ENCODE results near the gene MED25. TPM values are rescaled to one million over a fixed set of nuclear protein-coding genes. Genes with fewer than 3 reads are reported as not detected.

Gene MED25
- polyA plus RNA-seq, 4 donors, result 26.7 to 58.7 (median 41.2) TPM

GRCh38 chr19:49856574-49857021 is 38.5 kb downstream of the MED25 start:
- H3K36me3 ChIP-seq (ENCODE audit: control insufficient read depth in 3 of 3, insufficient read depth in 2 of 3, low read depth in 1 of 3, low read length in 3 of 3), result peaks cover 4 to 81% (median 16%) of the 10 kb centered on the region in 3 donors
- no peak for DNase-seq
- no peak for FAIRE-seq

GRCh38 chr19:49857061-49857837 is 39.2 kb downstream of the MED25 start:
- Histone ChIP-seq H3K27me3 (ENCODE audit: control insufficient read depth in 3 of 3, insufficient read depth in 3 of 3, low read length in 3 of 3) (no peaks in the 10 kb centered on the region), H3K27ac (ENCODE audit: low read depth in 1 of 3, low read length in 2 of 3) (no peak overlapping the region), H3K36me3 (ENCODE audit: control insufficient read depth in 3 of 3, insufficient read depth in 2 of 3, low read depth in 1 of 3, low read length in 3 of 3) (peaks cover 7 to 88% (median 18%) of the 10 kb centered on the region in 3 donors), H3K9me3 (ENCODE audit: control insufficient read depth in 2 of 2, insufficient read depth in 1 of 2, low read depth in 1 of 2, low read length in 1 of 2) (no peaks in the 10 kb centered on the region), H3K4me1 (ENCODE audit: control insufficient read depth in 3 of 3, insufficient read depth in 2 of 3, low read depth in 1 of 3, low read length in 2 of 3) (peaks cover 0 to 19% (median 0%) of the 10 kb centered on the region in 3 donors), H3K4me3 (ENCODE audit: low read depth in 1 of 3, low read length in 3 of 3) (no peak overlapping the region)
- WGBS, 3 donors, result 91 to 92% (median 91%) methylated on average over 25 to 26 of the region's 26 CpGs
- DNase-seq (no peak), FAIRE-seq (no peak)

More at GRCh38 chr19:49856574-49857021, 38.5 kb downstream of the MED25 start:
- Histone ChIP-seq H3K27me3 (ENCODE audit: control insufficient read depth in 3 of 3, insufficient read depth in 3 of 3, low read length in 3 of 3) (no peaks in the 10 kb centered on the region), H3K27ac (ENCODE audit: low read depth in 1 of 3, low read length in 2 of 3) (no peak overlapping the region), H3K9me3 (ENCODE audit: control insufficient read depth in 2 of 2, insufficient read depth in 1 of 2, low read depth in 1 of 2, low read length in 1 of 2) (no peaks in the 10 kb centered on the region), H3K4me3 (ENCODE audit: low read depth in 1 of 3, low read length in 3 of 3) (no peak overlapping the region), H3K4me1 (ENCODE audit: control insufficient read depth in 3 of 3, insufficient read depth in 2 of 3, low read depth in 1 of 3, low read length in 2 of 3) (peaks cover 0 to 23% (median 0%) of the 10 kb centered on the region in 3 donors)
- 90 to 92% (median 91%) methylated on average over 16 to 18 of the region's 18 CpGs for WGBS, 3 donors

DNA sequence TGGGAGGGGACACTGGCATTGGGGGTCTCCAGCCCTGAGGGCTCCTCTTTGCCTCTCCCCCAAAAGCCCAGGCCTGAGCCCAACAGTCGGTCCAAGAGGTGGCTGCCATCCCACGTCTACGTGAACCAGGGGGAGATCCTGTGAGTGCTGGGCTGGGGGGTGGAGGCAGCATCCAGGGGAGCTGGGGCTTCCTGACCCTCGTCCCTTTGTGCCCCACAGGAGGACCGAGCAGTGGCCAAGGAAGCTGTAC is 39.7 kb downstream of the MED25 start:
- FAIRE-seq, result no peak
- no peaks in the 10 kb centered on the region for H3K27me3 ChIP-seq (ENCODE audit: control insufficient read depth in 3 of 3, insufficient read depth in 3 of 3, low read length in 3 of 3)
- no peak for DNase-seq

DNA sequence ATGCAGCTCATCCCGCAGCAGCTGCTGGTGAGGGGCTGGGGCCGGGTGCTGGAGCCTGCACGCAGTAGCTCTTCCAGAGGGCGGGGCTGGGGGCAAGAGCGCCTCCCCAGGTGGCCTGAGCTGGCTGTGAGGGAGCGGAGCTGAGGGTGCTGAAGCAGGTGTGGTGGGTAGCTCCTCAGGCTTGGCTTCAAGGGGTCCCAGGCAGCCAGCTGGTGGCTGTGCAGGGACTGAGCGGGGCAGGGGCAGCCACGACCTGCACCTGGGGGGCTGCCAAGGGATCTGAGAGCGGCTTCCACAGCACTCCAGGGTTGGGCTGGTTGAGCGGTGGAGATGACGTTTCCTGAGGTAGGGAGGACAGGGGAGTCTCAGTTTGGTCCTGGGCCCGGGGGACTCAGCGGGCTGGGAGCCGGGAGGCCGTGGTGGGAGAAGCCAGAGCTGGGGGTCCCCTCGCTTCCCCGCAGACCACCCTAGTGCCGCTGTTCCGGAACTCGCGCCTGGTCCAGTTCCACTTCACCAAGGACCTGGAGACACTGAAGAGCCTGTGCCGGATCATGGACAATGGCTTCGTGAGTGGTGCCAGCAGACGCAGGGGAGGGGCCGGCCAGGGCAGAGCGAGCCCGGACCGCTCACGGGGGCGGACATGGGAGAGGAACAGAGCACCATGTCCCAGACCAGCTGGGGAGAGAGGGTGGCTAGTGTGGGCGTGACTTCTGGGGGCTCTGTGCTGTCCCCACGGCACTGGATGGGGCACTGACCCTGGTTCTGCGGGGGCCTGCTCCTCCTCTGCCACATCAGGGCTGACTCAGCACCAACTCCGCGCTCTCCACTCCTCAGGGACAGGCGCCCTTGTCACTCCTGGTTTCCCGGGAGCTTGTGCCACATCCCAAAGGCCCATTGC is 40.2 kb downstream of the MED25 start:
- WGBS, 3 donors, result 87 to 90% (median 89%) methylated on average over 28 to 37 of the region's 37 CpGs
- H3K27ac ChIP-seq (ENCODE audit: low read depth in 1 of 3, low read length in 2 of 3), result no peak overlapping the region
- peaks cover 7 to 96% (median 21%) of the 10 kb centered on the region in 3 donors for H3K36me3 ChIP-seq (ENCODE audit: control insufficient read depth in 3 of 3, insufficient read depth in 2 of 3, low read depth in 1 of 3, low read length in 3 of 3)
- DNase-seq, result no peak
- H3K9me3 ChIP-seq (ENCODE audit: control insufficient read depth in 2 of 2, insufficient read depth in 1 of 2, low read depth in 1 of 2, low read length in 1 of 2), result no peaks in the 10 kb centered on the region
- peaks cover 0 to 11% (median 0%) of the 10 kb centered on the region in 3 donors for H3K4me1 ChIP-seq (ENCODE audit: control insufficient read depth in 3 of 3, insufficient read depth in 2 of 3, low read depth in 1 of 3, low read length in 2 of 3)
- H3K27me3 ChIP-seq (ENCODE audit: control insufficient read depth in 3 of 3, insufficient read depth in 3 of 3, low read length in 3 of 3), result no peaks in the 10 kb centered on the region
- no peak overlapping the region for H3K4me3 ChIP-seq (ENCODE audit: low read depth in 1 of 3, low read length in 3 of 3)
- no peak for FAIRE-seq

More for the DNA sequence above, 39.7 kb downstream of the MED25 start:
- Histone ChIP-seq H3K36me3 (ENCODE audit: control insufficient read depth in 3 of 3, insufficient read depth in 2 of 3, low read depth in 1 of 3, low read length in 3 of 3) (peaks cover 7 to 92% (median 18%) of the 10 kb centered on the region in 3 donors), H3K4me3 (ENCODE audit: low read depth in 1 of 3, low read length in 3 of 3) (no peak overlapping the region), H3K9me3 (ENCODE audit: control insufficient read depth in 2 of 2, insufficient read depth in 1 of 2, low read depth in 1 of 2, low read length in 1 of 2) (no peaks in the 10 kb centered on the region), H3K4me1 (ENCODE audit: control insufficient read depth in 3 of 3, insufficient read depth in 2 of 3, low read depth in 1 of 3, low read length in 2 of 3) (peaks cover 0 to 14% (median 0%) of the 10 kb centered on the region in 3 donors), H3K27ac (ENCODE audit: low read depth in 1 of 3, low read length in 2 of 3) (no peak overlapping the region)
- 82 to 94% (median 82%) methylated on average over 5 of the region's 5 CpGs for WGBS, 3 donors

- no peaks in the 10 kb centered on the region for H3K9me3 ChIP-seq (ENCODE audit: control insufficient read depth in 2 of 2, insufficient read depth in 1 of 2, low read depth in 1 of 2, low read length in 1 of 2)
- no peak overlapping the region for H3K4me3 ChIP-seq (ENCODE audit: low read depth in 1 of 3, low read length in 3 of 3)
- FAIRE-seq (no peak), DNase-seq (no peak)
- H3K36me3 ChIP-seq (ENCODE audit: control insufficient read depth in 3 of 3, insufficient read depth in 2 of 3, low read depth in 1 of 3, low read length in 3 of 3), result peaks cover 8 to 97% (median 25%) of the 10 kb centered on the region in 3 donors
- H3K27me3 ChIP-seq (ENCODE audit: control insufficient read depth in 3 of 3, insufficient read depth in 3 of 3, low read length in 3 of 3), result no peaks in the 10 kb centered on the region
- WGBS, 3 donors, result 84 to 88% (median 87%) methylated on average over 22 of the region's 22 CpGs
- H3K4me1 ChIP-seq (ENCODE audit: control insufficient read depth in 3 of 3, insufficient read depth in 2 of 3, low read depth in 1 of 3, low read length in 2 of 3), result no peaks in the 10 kb centered on the region
- no peak overlapping the region for H3K27ac ChIP-seq (ENCODE audit: low read depth in 1 of 3, low read length in 2 of 3)
Measured at GRCh38 chr19:49859682-49860335, 41.7 kb downstream of the MED25 start.

- no peak overlapping the region for H3K27ac ChIP-seq (ENCODE audit: low read depth in 1 of 3, low read length in 2 of 3)
- H3K9me3 ChIP-seq (ENCODE audit: control insufficient read depth in 2 of 2, insufficient read depth in 1 of 2, low read depth in 1 of 2, low read length in 1 of 2), result no peaks in the 10 kb centered on the region
- 71 to 80% (median 74%) methylated on average over 16 to 17 of the region's 17 CpGs for WGBS, 3 donors
- peaks cover 8 to 94% (median 21%) of the 10 kb centered on the region in 3 donors for H3K36me3 ChIP-seq (ENCODE audit: control insufficient read depth in 3 of 3, insufficient read depth in 2 of 3, low read depth in 1 of 3, low read length in 3 of 3)
- FAIRE-seq, result no peak
- no peak for DNase-seq
- no peaks in the 10 kb centered on the region for H3K27me3 ChIP-seq (ENCODE audit: control insufficient read depth in 3 of 3, insufficient read depth in 3 of 3, low read length in 3 of 3)
- H3K4me3 ChIP-seq (ENCODE audit: low read depth in 1 of 3, low read length in 3 of 3), result no peak overlapping the region
- H3K4me1 ChIP-seq (ENCODE audit: control insufficient read depth in 3 of 3, insufficient read depth in 2 of 3, low read depth in 1 of 3, low read length in 2 of 3), result peaks cover 0 to 4% (median 3%) of the 10 kb centered on the region in 3 donors
Measured at GRCh38 chr19:49860336-49861102, 42.4 kb downstream of the MED25 start.

DNA sequence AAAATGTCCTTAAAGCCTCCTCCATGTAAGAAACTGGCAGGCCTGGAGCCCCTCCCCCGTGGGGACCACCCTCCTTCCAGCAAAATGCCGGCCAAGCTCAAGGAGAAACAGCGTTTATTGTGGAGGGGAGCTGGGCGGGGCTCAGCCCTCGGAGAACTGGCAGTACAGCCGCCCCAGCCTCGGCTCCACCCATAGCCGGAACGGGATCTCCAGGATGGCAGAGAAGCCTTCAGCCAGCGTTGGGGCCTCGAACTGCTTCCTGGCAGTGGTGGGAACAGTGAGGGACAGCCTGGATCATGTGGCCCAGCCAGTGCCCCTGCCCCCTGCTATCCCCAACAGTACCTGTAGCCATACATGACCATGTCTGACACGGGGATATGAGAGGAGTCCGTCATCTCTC is 43.0 kb downstream of the MED25 start:
- peaks cover 8 to 89% (median 21%) of the 10 kb centered on the region in 3 donors for H3K36me3 ChIP-seq (ENCODE audit: control insufficient read depth in 3 of 3, insufficient read depth in 2 of 3, low read depth in 1 of 3, low read length in 3 of 3)
- no peak overlapping the region for H3K4me3 ChIP-seq (ENCODE audit: low read depth in 1 of 3, low read length in 3 of 3)
- peaks cover under 1 to 10% (median 6%) of the 10 kb centered on the region in 3 donors for H3K4me1 ChIP-seq (ENCODE audit: control insufficient read depth in 3 of 3, insufficient read depth in 2 of 3, low read depth in 1 of 3, low read length in 2 of 3)
- no peak overlapping the region for H3K27ac ChIP-seq (ENCODE audit: low read depth in 1 of 3, low read length in 2 of 3)
- FAIRE-seq, result no peak
- peak; percentile 36 to 50 for DNase-seq
- 36 to 53% (median 47%) methylated on average over 13 of the region's 13 CpGs for WGBS, 3 donors
- no peaks in the 10 kb centered on the region for H3K9me3 ChIP-seq (ENCODE audit: control insufficient read depth in 2 of 2, insufficient read depth in 1 of 2, low read depth in 1 of 2, low read length in 1 of 2)
- no peaks in the 10 kb centered on the region for H3K27me3 ChIP-seq (ENCODE audit: control insufficient read depth in 3 of 3, insufficient read depth in 3 of 3, low read length in 3 of 3)
